Occipital lobe (tissue), 2 donors: Measurements from ENCODE around the gene ABCG5. TPM values are rescaled to one million over a fixed set of nuclear protein-coding genes. Genes with fewer than 3 reads are reported as not detected.
A peak's percentile ranks its signal among the peaks of the same experiment; 100 is the strongest.

ENCODE experiments used
- DNase-seq: peaks from one replicate; lab custom pipeline; 2025; lab: John Stamatoyannopoulos, UW
- total RNA-seq: library from RNA; depleted of rRNA; stranded (reverse); fragments of >200 nt; gene quantifications from one replicate; pipeline ENCODE4 v1.2.3, GENCODE V29; 2014

ABCG5 gene
- under 0.01 TPM for total RNA-seq

- DNase-seq: no peak
These were observed at the start of gene ABCG5, which contains the start of gene ABCG8 for GRCh38 chr2:43838560-43839267. Gene ABCG5 (minus strand): TSS chr2:43838839. CDS start chr2:43838679, 160 bp downstream. Gene ABCG8 (plus strand): TSS chr2:43838971. CDS start chr2:43839054, 83 bp downstream.

GRCh38 chr2:43887176-43887575, 48.5 kb upstream of the ABCG5 start:
- no peak for DNase-seq

GRCh38 chr2:43885132-43885632, 46.5 kb upstream of the ABCG5 start:
- no peak for DNase-seq

GRCh38 chr2:43884689-43885088, 46.0 kb upstream of the ABCG5 start:
- no peak for DNase-seq

- no peak for DNase-seq
These were observed 43.7 kb upstream of the ABCG5 start for GRCh38 chr2:43882312-43882711.

GRCh38 chr2:43880952-43881351, 42.3 kb upstream of the ABCG5 start:
- no peak for DNase-seq

- DNase-seq: no peak
These were observed 41.8 kb upstream of the ABCG5 start for GRCh38 chr2:43880471-43880870.

GRCh38 chr2:43879261-43879660, 40.6 kb upstream of the ABCG5 start:
- DNase-seq: no peak

- peak; percentile 58 for DNase-seq
These were observed 39.3 kb upstream of the ABCG5 start for GRCh38 chr2:43877782-43878464.

- DNase-seq: no peak
These were observed 36.3 kb upstream of the ABCG5 start for GRCh38 chr2:43874776-43875451.

GRCh38 chr2:43872151-43872550, 33.5 kb upstream of the ABCG5 start:
- no peak for DNase-seq

GRCh38 chr2:43855292-43855691, 16.7 kb upstream of the ABCG5 start:
- DNase-seq: no peak

- no peak for DNase-seq
These were observed 16.0 kb upstream of the ABCG5 start for GRCh38 chr2:43854671-43855070.

GRCh38 chr2:43853141-43854081, 14.8 kb upstream of the ABCG5 start:
- DNase-seq: no peak

GRCh38 chr2:43852196-43852730, 13.6 kb upstream of the ABCG5 start:
- DNase-seq: no peak

GRCh38 chr2:43851011-43851980, 12.7 kb upstream of the ABCG5 start:
- no peak for DNase-seq

- no peak for DNase-seq
These were observed 9.6 kb upstream of the ABCG5 start for GRCh38 chr2:43848214-43848613.

- no peak for DNase-seq
These were observed 7.6 kb upstream of the ABCG5 start for GRCh38 chr2:43846140-43846793.

- no peak for DNase-seq
These were observed 6.5 kb upstream of the ABCG5 start for GRCh38 chr2:43845181-43845580.
